Measurements from ENCODE around the gene ACOT13. TPM values are rescaled to one million over a fixed set of nuclear protein-coding genes. Genes with fewer than 3 reads are reported as not detected.
"Not testable (repeated sequence)": the region's sequence is repeated elsewhere in the genome, so short reads cannot be mapped to it uniquely, and the experiment has no call there.

Gene ACOT13
- total RNA-seq, 2 donors from 2014 or later, result 8.8 to 15.9 TPM

DNA sequence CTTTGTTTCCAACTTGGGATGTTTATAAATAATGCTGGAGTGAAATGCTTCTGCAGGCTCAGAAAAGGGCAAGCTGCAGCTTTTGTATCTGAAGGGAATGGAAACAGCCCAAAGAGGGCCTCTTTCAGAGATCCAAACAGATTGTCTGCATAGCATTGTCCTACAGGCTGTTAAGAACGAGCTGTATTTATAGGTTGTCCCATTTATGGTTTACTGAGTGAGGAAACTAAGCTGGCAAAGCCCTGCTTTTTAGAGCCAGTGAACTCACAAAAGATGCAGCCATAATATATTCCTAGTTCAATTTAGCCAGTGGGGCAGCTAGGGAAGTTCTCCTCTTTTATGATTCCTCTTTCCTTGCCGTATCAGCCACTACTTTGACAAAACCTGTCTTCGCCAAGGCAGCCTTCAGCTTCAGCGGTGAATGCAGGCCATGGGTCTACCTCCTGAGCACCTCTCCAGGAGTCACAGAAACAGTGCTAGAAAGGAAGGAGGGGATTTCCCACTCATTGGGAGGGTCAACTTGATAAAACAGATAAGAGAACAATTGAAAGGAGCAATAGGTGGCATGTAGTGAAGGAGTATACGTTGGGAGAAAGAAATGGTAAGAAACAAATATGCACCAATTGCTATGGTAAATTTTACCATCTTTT, 35.9 kb upstream of the ACOT13 start:
- intact Hi-C loops (cut with DNase I), result no loop called here
- Histone ChIP-seq H3K9me3 (no peaks in the 10 kb centered on the region), H3K4me3 (no peak overlapping the region), H3K36me3 (no peaks in the 10 kb centered on the region), H3K4me1 (replicated peaks) (no peaks in the 10 kb centered on the region), H3K27me3 (replicated peaks; ENCODE audit: insufficient read depth) (no peaks in the 10 kb centered on the region), H3K27ac (no peak overlapping the region)
- TF ChIP-seq POLR2A (IDR thresholded peaks at IDR 0.05) (no peak), POLR2AphosphoS5 (IDR thresholded peaks at IDR 0.05) (no peak)
- TF ChIP-seq, protein P1, sequence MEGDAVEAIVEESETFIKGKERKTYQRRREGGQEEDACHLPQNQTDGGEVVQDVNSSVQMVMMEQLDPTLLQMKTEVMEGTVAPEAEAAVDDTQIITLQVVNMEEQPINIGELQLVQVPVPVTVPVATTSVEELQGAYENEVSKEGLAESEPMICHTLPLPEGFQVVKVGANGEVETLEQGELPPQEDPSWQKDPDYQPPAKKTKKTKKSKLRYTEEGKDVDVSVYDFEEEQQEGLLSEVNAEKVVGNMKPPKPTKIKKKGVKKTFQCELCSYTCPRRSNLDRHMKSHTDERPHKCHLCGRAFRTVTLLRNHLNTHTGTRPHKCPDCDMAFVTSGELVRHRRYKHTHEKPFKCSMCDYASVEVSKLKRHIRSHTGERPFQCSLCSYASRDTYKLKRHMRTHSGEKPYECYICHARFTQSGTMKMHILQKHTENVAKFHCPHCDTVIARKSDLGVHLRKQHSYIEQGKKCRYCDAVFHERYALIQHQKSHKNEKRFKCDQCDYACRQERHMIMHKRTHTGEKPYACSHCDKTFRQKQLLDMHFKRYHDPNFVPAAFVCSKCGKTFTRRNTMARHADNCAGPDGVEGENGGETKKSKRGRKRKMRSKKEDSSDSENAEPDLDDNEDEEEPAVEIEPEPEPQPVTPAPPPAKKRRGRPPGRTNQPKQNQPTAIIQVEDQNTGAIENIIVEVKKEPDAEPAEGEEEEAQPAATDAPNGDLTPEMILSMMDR (IDR thresholded peaks at IDR 0.05), result no peak
- no peak for DNase-seq (ENCODE audit: low spot score)
- WGBS, result 47% methylated on average over 5 of the region's 5 CpGs

DNA sequence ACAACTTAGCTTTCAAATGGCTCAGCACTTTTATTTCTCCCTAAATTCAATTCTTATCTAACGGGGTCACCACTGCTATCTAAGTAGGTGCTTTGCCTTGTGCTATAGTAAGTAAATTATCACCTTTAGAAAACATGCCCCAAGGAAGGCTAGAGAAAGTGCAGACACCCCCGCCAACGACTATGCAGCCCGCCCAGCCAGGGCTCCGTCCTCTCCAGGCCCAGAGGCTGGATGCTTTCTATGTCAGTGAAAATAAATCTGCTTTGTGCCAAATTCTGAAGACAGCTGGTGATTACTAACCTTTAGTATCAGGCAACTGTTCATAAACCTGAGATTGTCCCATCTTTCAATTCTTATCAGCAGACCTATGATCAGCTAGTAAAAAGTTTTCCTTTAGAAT, 35.2 kb upstream of the ACOT13 start:
- intact Hi-C loops (cut with DNase I), result no loop called here
- Histone ChIP-seq H3K4me1 (replicated peaks) (no peaks in the 10 kb centered on the region), H3K36me3 (no peaks in the 10 kb centered on the region), H3K27ac (no peak overlapping the region), H3K27me3 (replicated peaks; ENCODE audit: insufficient read depth) (no peaks in the 10 kb centered on the region), H3K9me3 (no peaks in the 10 kb centered on the region), H3K4me3 (no peak overlapping the region)
- DNase-seq (ENCODE audit: low spot score), result no peak
- whole genome bisulfite sequencing, result 52% methylated on average over 5 of the region's 5 CpGs
- TF ChIP-seq, protein P1 (IDR thresholded peaks at IDR 0.05), result no peak
- TF ChIP-seq POLR2AphosphoS5 (IDR thresholded peaks at IDR 0.05) (no peak), POLR2A (IDR thresholded peaks at IDR 0.05) (no peak)

DNA sequence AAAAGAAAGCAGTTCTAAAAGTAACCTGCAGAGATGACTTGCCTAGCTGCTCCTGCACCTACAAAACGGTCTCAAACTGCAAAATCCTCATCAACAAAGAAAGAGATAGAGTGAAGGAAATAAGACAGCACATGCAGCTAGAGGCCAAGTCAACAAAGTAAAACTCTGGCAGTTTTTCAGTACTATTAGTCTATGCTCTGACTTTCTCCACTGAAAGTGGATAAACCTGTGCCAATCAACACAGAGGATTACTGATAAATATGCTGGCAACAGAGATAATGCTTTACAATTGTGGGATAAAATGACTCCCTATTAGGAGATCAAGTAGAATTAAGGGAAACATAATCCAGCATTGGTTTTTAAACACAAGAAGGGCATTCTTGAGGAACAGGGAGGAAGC, 34.3 kb upstream of the ACOT13 start:
- DNase-seq (ENCODE audit: low spot score), result no peak

DNA sequence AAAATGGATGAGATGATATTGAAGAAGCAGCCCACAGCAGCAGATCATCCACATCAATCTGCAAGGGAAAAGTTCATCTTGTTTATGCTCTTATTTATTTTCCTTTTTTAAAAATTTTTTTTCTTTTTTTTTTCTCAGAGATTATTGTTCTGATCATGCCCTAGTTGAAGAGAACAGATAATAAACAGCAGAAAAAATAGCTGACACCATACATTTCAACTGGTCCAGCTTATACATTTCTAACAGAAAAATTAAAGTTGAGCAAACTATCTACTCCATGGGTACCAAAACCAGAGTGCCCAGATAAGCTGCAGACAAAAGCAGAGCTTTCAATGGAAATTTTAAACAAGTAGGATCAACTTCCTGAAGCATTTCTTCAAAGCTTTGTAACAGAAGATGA, 30.2 kb upstream of the ACOT13 start:
- Histone ChIP-seq H3K4me3 (no peak overlapping the region), H3K27ac (no peak overlapping the region), H3K27me3 (replicated peaks; ENCODE audit: insufficient read depth) (no peaks in the 10 kb centered on the region), H3K9me3 (no peaks in the 10 kb centered on the region), H3K36me3 (no peaks in the 10 kb centered on the region), H3K4me1 (replicated peaks) (no peaks in the 10 kb centered on the region)
- DNase-seq (ENCODE audit: low spot score), result no peak
- TF ChIP-seq POLR2AphosphoS5 (IDR thresholded peaks at IDR 0.05), result no peak
- TF ChIP-seq, protein P1 (IDR thresholded peaks at IDR 0.05), result no peak
- no peak for TF ChIP-seq POLR2A (IDR thresholded peaks at IDR 0.05)
- intact Hi-C loops (cut with DNase I), result no loop called here

More for the DNA sequence above, 34.3 kb upstream of the ACOT13 start:
- H3K4me1 ChIP-seq (replicated peaks), result no peaks in the 10 kb centered on the region
- no peak for TF ChIP-seq POLR2A (IDR thresholded peaks at IDR 0.05)
- TF ChIP-seq, protein P1 (IDR thresholded peaks at IDR 0.05), result no peak
- TF ChIP-seq POLR2AphosphoS5 (IDR thresholded peaks at IDR 0.05), result no peak
- intact Hi-C loops (cut with DNase I), result no loop called here
- no peaks in the 10 kb centered on the region for H3K27me3 ChIP-seq (replicated peaks; ENCODE audit: insufficient read depth)
- no peak overlapping the region for H3K4me3 ChIP-seq
- H3K36me3 ChIP-seq, result no peaks in the 10 kb centered on the region
- 37% methylated on average over 1 of the region's 1 CpG for WGBS
- no peaks in the 10 kb centered on the region for H3K9me3 ChIP-seq
- no peak overlapping the region for H3K27ac ChIP-seq

DNA sequence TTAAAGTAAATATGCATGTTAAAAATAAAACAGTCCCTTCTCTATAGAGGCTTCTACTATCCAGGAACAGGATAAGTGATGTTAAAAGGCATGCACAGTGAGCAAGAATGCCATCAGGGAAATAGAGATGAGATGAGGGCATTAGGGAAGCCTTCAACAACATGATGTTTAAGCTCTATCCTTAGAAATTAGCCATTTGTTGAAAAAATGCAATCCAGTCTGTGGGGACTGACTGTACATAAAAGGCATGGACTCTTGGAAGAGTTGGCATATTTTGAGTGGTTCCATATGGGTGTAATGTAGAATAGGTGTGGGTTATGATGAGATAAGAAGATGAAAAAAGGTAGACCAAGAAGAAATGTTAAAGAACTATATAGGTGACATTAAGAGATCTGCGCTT, 26.7 kb upstream of the ACOT13 start:
- no peak overlapping the region for H3K27ac ChIP-seq
- H3K4me1 ChIP-seq (replicated peaks), result no peaks in the 10 kb centered on the region
- no peaks in the 10 kb centered on the region for H3K36me3 ChIP-seq
- TF ChIP-seq, protein P1 (IDR thresholded peaks at IDR 0.05), result no peak
- TF ChIP-seq POLR2AphosphoS5 (IDR thresholded peaks at IDR 0.05), result no peak
- no peak for TF ChIP-seq POLR2A (IDR thresholded peaks at IDR 0.05)
- 100% methylated on average over 1 of the region's 1 CpG for WGBS
- DNase-seq (ENCODE audit: low spot score), result no peak
- no peaks in the 10 kb centered on the region for H3K9me3 ChIP-seq
- intact Hi-C loops (cut with DNase I), result no loop called here
- H3K4me3 ChIP-seq, result no peak overlapping the region
- H3K27me3 ChIP-seq (replicated peaks; ENCODE audit: insufficient read depth), result no peaks in the 10 kb centered on the region

DNA sequence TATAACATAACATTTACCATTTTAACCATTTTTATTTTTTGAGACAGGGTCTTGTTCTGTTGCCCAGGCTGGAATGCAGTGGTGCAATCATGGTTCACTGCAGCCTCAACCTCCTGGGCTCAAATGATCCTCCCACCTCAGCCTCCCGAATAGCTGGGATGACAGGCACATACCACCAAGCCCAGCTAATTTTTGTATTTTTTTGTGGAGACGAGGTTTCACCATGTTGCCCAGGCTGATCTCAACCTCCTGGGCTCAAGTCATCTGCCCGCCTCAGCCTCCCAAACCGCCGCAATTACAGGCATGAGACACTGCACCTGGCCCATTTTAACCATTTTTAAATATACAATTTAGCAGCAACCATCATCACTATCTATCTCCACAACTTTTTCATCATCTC, 26.2 kb upstream of the ACOT13 start:
- H3K4me3 ChIP-seq; H3K27ac ChIP-seq; H3K36me3 ChIP-seq; H3K4me1 ChIP-seq (replicated peaks); DNase-seq (ENCODE audit: low spot score); H3K27me3 ChIP-seq (replicated peaks; ENCODE audit: insufficient read depth); intact Hi-C loops (cut with DNase I); H3K9me3 ChIP-seq: not testable (repeated sequence)
- WGBS, result 98% methylated on average over 5 of the region's 5 CpGs
